Measurements from ENCODE around the gene DISP3. TPM values are rescaled to one million over a fixed set of nuclear protein-coding genes. Genes with fewer than 3 reads are reported as not detected.

The DISP3 gene
- total RNA-seq, 1 experiment from 2014 or later: 2.3 TPM

- ATAC-seq (no peak), DNase-seq (ENCODE audit: low read depth, low spot score) (no peak)
- CTCF ChIA-PET: no interaction called here
- no peaks in the 10 kb centered on the region for H3K9me2 ChIP-seq (ENCODE audit: insufficient read depth)
- peaks cover 13% of the 10 kb centered on the region; the same call in 1 of the 2 replicates for H3K27me3 ChIP-seq (ENCODE audit: insufficient read depth, low read length)
- H3K27ac ChIP-seq (ENCODE audit: low read depth, low read length): no peak overlapping the region
- H3K36me3 ChIP-seq (ENCODE audit: control insufficient read depth in 1 of 2, insufficient read depth in 2 of 2, low read length in 2 of 2): no peaks in the 10 kb centered on the region
- POLR2A ChIA-PET: no interaction called here
- RAD21 ChIA-PET (ENCODE audit: low non-redundant PET in 1 of 2, low total read pairs in 2 of 2, uncharacterized antibody in 2 of 2, unreplicated experiment in 2 of 2): no interaction called here
- no peaks in the 10 kb centered on the region for H3K4me1 ChIP-seq (ENCODE audit: control insufficient read depth in 1 of 2, insufficient read depth in 2 of 2, low read length in 2 of 2)
- no peaks in the 10 kb centered on the region for H3K9me3 ChIP-seq (ENCODE audit: control insufficient read depth in 1 of 2, insufficient read depth in 1 of 2, low read depth in 1 of 2, low read length in 2 of 2)
- TF ChIP-seq RAD21 (IDR thresholded peaks at IDR 0.05; ENCODE audit: low read depth): no peak
- no peak for TF ChIP-seq TCF7L2 (IDR thresholded peaks at IDR 0.05; ENCODE audit: borderline replicate concordance, extremely low read depth, insufficient read depth, insufficient read length)
- TF ChIP-seq FOSL1 (IDR thresholded peaks at IDR 0.05; ENCODE audit: low read depth): no peak
- TF ChIP-seq EGR1 (IDR thresholded peaks at IDR 0.05; ENCODE audit: low read depth): no peak
- no peak for TF ChIP-seq EZH2 (IDR thresholded peaks at IDR 0.05)
- TF ChIP-seq CBX3 (IDR thresholded peaks at IDR 0.05; ENCODE audit: low read depth): no peak
- TF ChIP-seq POLR2A (IDR thresholded peaks at IDR 0.05; ENCODE audit: borderline replicate concordance, extremely low read depth, insufficient read depth, insufficient read length): no peak
- TF ChIP-seq ZNF274 (IDR thresholded peaks at IDR 0.05; ENCODE audit: low read depth, low read length): no peak
- no peak for TF ChIP-seq SP1 (IDR thresholded peaks at IDR 0.05; ENCODE audit: low read depth)
- no peak for TF ChIP-seq ATF3 (IDR thresholded peaks at IDR 0.05)
- no peak for TF ChIP-seq ZFX (IDR thresholded peaks at IDR 0.05)
- no peak for TF ChIP-seq SRF (IDR thresholded peaks at IDR 0.05; ENCODE audit: low read depth)
- no peak for TF ChIP-seq ELF1 (IDR thresholded peaks at IDR 0.05; ENCODE audit: borderline replicate concordance, low read depth)
- TF ChIP-seq EZH2phosphoT487 (IDR thresholded peaks at IDR 0.05; ENCODE audit: borderline replicate concordance): no peak
- no peak for TF ChIP-seq REST (IDR thresholded peaks at IDR 0.05; ENCODE audit: low read depth)
- TF ChIP-seq SIN3A (IDR thresholded peaks at IDR 0.05; ENCODE audit: low read depth): no peak
- no peak for TF ChIP-seq YY1 (IDR thresholded peaks at IDR 0.05; ENCODE audit: extremely low read depth, insufficient replicate concordance, low read depth, low read length)
- TF ChIP-seq JUND (IDR thresholded peaks at IDR 0.05): no peak
- TF ChIP-seq CTCF (IDR thresholded peaks at IDR 0.05 in 2 of 3, conservative IDR thresholded peaks at IDR 0.05 in 1 of 3; ENCODE audit: borderline replicate concordance in 1 of 3, insufficient read depth in 1 of 3, low read depth in 2 of 3, low read length in 2 of 3): no peak
- no peak for TF ChIP-seq CEBPB (IDR thresholded peaks at IDR 0.05; ENCODE audit: low read depth)
- no peaks in the 10 kb centered on the region for H4K20me1 ChIP-seq (ENCODE audit: insufficient read depth)
- intact Hi-C loops (cut with micrococcal nuclease): no loop called here
- H3K9ac ChIP-seq (ENCODE audit: low read length): no peak overlapping the region
- H3K4me2 ChIP-seq (ENCODE audit: low read length): no peak overlapping the region
- H3K79me2 ChIP-seq (ENCODE audit: insufficient read depth, low read length): no peaks in the 10 kb centered on the region
- H2AFZ ChIP-seq (ENCODE audit: low read depth, low read length, poor library complexity, severe bottlenecking): no peak overlapping the region
- no peak overlapping the region for H3K4me3 ChIP-seq (replicated peaks in 1 of 2; ENCODE audit: low read depth in 1 of 2, low read length in 2 of 2)
- no TSS peak for BruUV-seq (replicated peaks)
Observed at GRCh38 chr1:11576109-11576875, 97.3 kb downstream of the DISP3 start.

Data from HCT116 (cell line).